H1 (cell line): ENCODE data around the gene RABL6. TPM values are rescaled to one million over a fixed set of nuclear protein-coding genes. Genes with fewer than 3 reads are reported as not detected.

ENCODE experiments used
- CTCF ChIA-PET: fragments of 300-600 bp; sonication (Branson Sonifier 250); formaldehyde crosslinking; loops from one replicate; lab custom pipeline; 2021; ENCODE audit not compliant: partially characterized antibody; lab: Charles Lee
- POLR2A ChIA-PET: fragments of 300-600 bp; sonication (Branson Sonifier 250); formaldehyde crosslinking; loops from one replicate; lab custom pipeline; 2021; ENCODE audit warnings: inconsistent platforms; ENCODE audit not compliant: partially characterized antibody; lab: Charles Lee
- DNase-seq, 2 experiments: peaks; one replicate each; pipeline versions ENCODE4 v3.0.0 to v3.0.0-alpha.2; 2010 to 2022; ENCODE audit warnings: low spot score in 2 of 2, low read depth in 1 of 2, mixed read lengths in 1 of 2
- FAIRE-seq: peaks from 2 replicates; lab custom pipeline; 2011; peaks lifted over from hg19 to GRCh38; lab: Jason Lieb, UNC
- H2AFZ ChIP-seq: 2 replicates; pipeline ENCODE4 v1.8.1; 2012; ENCODE audit warnings: low read length, inconsistent platforms
- H2AK5ac ChIP-seq: 2 replicates; pipeline ENCODE4 v1.6.1; 2013; ENCODE audit warnings: low read depth, low read length
- H2BK120ac ChIP-seq: replicated peaks from 2 replicates; pipeline ENCODE3; 2013; ENCODE audit warnings: low read depth, low read length, inconsistent platforms
- H2BK12ac ChIP-seq: 2 replicates; pipeline ENCODE4 v1.6.1; 2013; ENCODE audit warnings: low read depth, low read length
- H2BK15ac ChIP-seq: 2 replicates; pipeline ENCODE4 v1.6.1; 2013; ENCODE audit warnings: low read length
- H2BK20ac ChIP-seq: 2 replicates; pipeline ENCODE4 v1.6.1; 2013; ENCODE audit warnings: low read length
- H2BK5ac ChIP-seq: 2 replicates; pipeline ENCODE4 v1.6.1; 2013; ENCODE audit warnings: low read depth, low read length
- H3K14ac ChIP-seq: 2 replicates; pipeline ENCODE4 v1.6.1; 2013; ENCODE audit warnings: inconsistent platforms; ENCODE audit not compliant: insufficient read length
- H3K18ac ChIP-seq: 2 replicates; pipeline ENCODE4 v1.6.1; 2013; ENCODE audit warnings: low read length; ENCODE audit errors: extremely low read depth
- H3K23ac ChIP-seq: 2 replicates; pipeline ENCODE4 v1.6.1; 2013; ENCODE audit warnings: inconsistent platforms; ENCODE audit not compliant: insufficient read length
- H3K23me2 ChIP-seq: 2 replicates; pipeline ENCODE4 v1.6.1; 2013; ENCODE audit warnings: low read depth, low read length
- H3K27ac ChIP-seq: 2 replicates; pipeline ENCODE4 v1.6.1; 2011; ENCODE audit warnings: low read depth, low read length, inconsistent platforms
- H3K27me3 ChIP-seq, 4 experiments: replicated peaks in 1 of 4; 1 replicate in 1 of 4; 2 replicates in 3 of 4; pipeline versions ENCODE4 v1.6.1 to v1.8.1; 2011 to 2013; ENCODE audit warnings: low read length in 3 of 4, mild to moderate bottlenecking in 3 of 4, inconsistent platforms in 2 of 4, mixed read lengths in 2 of 4, moderate library complexity in 1 of 4; ENCODE audit not compliant: control insufficient read depth in 3 of 4, insufficient read depth in 3 of 4; ENCODE audit errors: extremely low read depth in 1 of 4
- H3K36me3 ChIP-seq, 4 experiments: 2 replicates each; pipeline versions ENCODE4 v1.6.1 to v1.8.1; 2011 to 2013; ENCODE audit warnings: mild to moderate bottlenecking in 4 of 4, low read length in 3 of 4, moderate library complexity in 2 of 4, control low read depth in 1 of 4, inconsistent platforms in 1 of 4; ENCODE audit not compliant: insufficient read depth in 4 of 4, control insufficient read depth in 2 of 4
- H3K4ac ChIP-seq: replicated peaks from 2 replicates; pipeline ENCODE3; 2013; ENCODE audit warnings: low read length, low read depth, mixed read lengths, inconsistent platforms; ENCODE audit not compliant: insufficient read length
- H3K4me1 ChIP-seq, 4 experiments: replicated peaks in 1 of 4; 1 replicate in 1 of 4; 2 replicates in 3 of 4; pipeline versions ENCODE4 v1.6.1 to v1.8.1; 2011 to 2013; ENCODE audit warnings: low read length in 3 of 4, inconsistent platforms in 2 of 4, mixed read lengths in 1 of 4; ENCODE audit not compliant: insufficient read depth in 4 of 4, control insufficient read depth in 3 of 4
- H3K4me2 ChIP-seq, 2 experiments: 2 replicates each; pipeline versions ENCODE4 v1.6.1 to v1.8.1; 2011 to 2013; ENCODE audit warnings: low read depth in 2 of 2, low read length in 2 of 2, control low read depth in 1 of 2, inconsistent platforms in 1 of 2, mild to moderate bottlenecking in 1 of 2; ENCODE audit not compliant: insufficient read depth in 1 of 2
- H3K4me3 ChIP-seq, 4 experiments: fragments of 200-600, 300-600 bp in 1 of 4; sonication (generic), shearing (Covaris generic), sonication (Bioruptor Twin) in 1 of 4; 2 replicates each; pipeline versions ENCODE4 v1.5.1 to v1.8.1; 2011 to 2016; ENCODE audit warnings: low read length in 4 of 4, low read depth in 3 of 4, control low read depth in 2 of 4, inconsistent platforms in 2 of 4, mild to moderate bottlenecking in 2 of 4, mixed read lengths in 1 of 4, moderate library complexity in 1 of 4; ENCODE audit not compliant: insufficient read depth in 2 of 4; ENCODE audit errors: extremely low read depth in 1 of 4
- H3K56ac ChIP-seq: replicated peaks from 2 replicates; pipeline ENCODE3; 2013; ENCODE audit warnings: low read depth, mild to moderate bottlenecking, mixed read lengths, low read length, inconsistent platforms; ENCODE audit not compliant: insufficient read length
- H3K79me1 ChIP-seq: 2 replicates; pipeline ENCODE4 v1.6.1; 2013; ENCODE audit warnings: low read depth, low read length, control low read depth
- H3K79me2 ChIP-seq, 2 experiments: 2 replicates each; pipeline versions ENCODE4 v1.6.1 to v1.8.1; 2012 to 2013; ENCODE audit warnings: low read length in 2 of 2, mild to moderate bottlenecking in 2 of 2, inconsistent platforms in 1 of 2; ENCODE audit not compliant: insufficient read depth in 2 of 2, control insufficient read depth in 1 of 2
- H3K9ac ChIP-seq, 4 experiments: replicated peaks in 1 of 4; 1 replicate in 1 of 4; 2 replicates in 3 of 4; pipeline versions ENCODE4 v1.6.1 to v1.8.1; 2011 to 2013; ENCODE audit warnings: low read depth in 3 of 4, low read length in 3 of 4, control low read depth in 2 of 4, mild to moderate bottlenecking in 2 of 4, moderate library complexity in 2 of 4, inconsistent platforms in 1 of 4; ENCODE audit errors: extremely low read depth in 1 of 4
- H3K9me3 ChIP-seq, 2 experiments: 2 replicates each; pipeline versions ENCODE4 v1.6.1 to v1.8.1; 2012 to 2013; ENCODE audit warnings: mild to moderate bottlenecking in 2 of 2, moderate library complexity in 2 of 2, control low read depth in 1 of 2, inconsistent platforms in 1 of 2, low read depth in 1 of 2, low read length in 1 of 2, mixed read lengths in 1 of 2; ENCODE audit not compliant: insufficient read depth in 2 of 2
- H4K20me1 ChIP-seq, 2 experiments: replicated peaks in 1 of 2; 2 replicates each; pipeline versions ENCODE3 to v1.8.1; 2011 to 2013; ENCODE audit warnings: inconsistent platforms in 2 of 2, low read length in 2 of 2, mild to moderate bottlenecking in 1 of 2; ENCODE audit not compliant: insufficient read depth in 2 of 2, control insufficient read depth in 1 of 2
- H4K5ac ChIP-seq: 2 replicates; pipeline ENCODE4 v1.6.1; 2013; ENCODE audit warnings: low read length, low read depth, mixed read lengths, inconsistent platforms; ENCODE audit not compliant: insufficient read length
- H4K8ac ChIP-seq: 2 replicates; pipeline ENCODE4 v1.8.0; 2013; ENCODE audit warnings: mild to moderate bottlenecking, moderate library complexity, low read length, inconsistent platforms; ENCODE audit not compliant: insufficient read depth; ENCODE audit errors: extremely low read depth
- H4K91ac ChIP-seq: replicated peaks from 2 replicates; pipeline ENCODE3; 2013; ENCODE audit warnings: low read length, mixed read lengths, inconsistent platforms; ENCODE audit not compliant: insufficient read length
- POLR2A ChIP-seq, 2 experiments: IDR thresholded peaks; 1 replicate in 1 of 2; 2 replicates in 1 of 2; pipeline ENCODE4 v1.6.1; 2011; ENCODE audit warnings: low read depth in 2 of 2, low read length in 2 of 2, mild to moderate bottlenecking in 2 of 2; ENCODE audit errors: control extremely low read depth in 1 of 2
- SP2 ChIP-seq: IDR thresholded peaks from 2 replicates; pipeline ENCODE4 v1.6.1; 2012; ENCODE audit warnings: mild to moderate bottlenecking, low read length, inconsistent platforms
- WGBS, 2 experiments: shearing (Covaris generic) in 1 of 2; methylation state at CpG; one replicate each; pipeline versions ENCODE4 v1.1.6 to v1.1.7; 2013 to 2015; ENCODE audit warnings: low lambda C conversion rate in 2 of 2, mixed read lengths in 2 of 2, inconsistent platforms in 1 of 2, low coverage in 1 of 2, missing lambda C conversion rate in 1 of 2; ENCODE audit not compliant: insufficient replicate concordance in 2 of 2, insufficient coverage in 1 of 2, insufficient read length in 1 of 2; ENCODE audit errors: extremely low coverage in 1 of 2, missing lambda C conversion rate in 1 of 2; 5-methylcytosine and 5-hydroxymethylcytosine counted together
- polyA plus RNA-seq, 7 experiments: library from polyadenylated mRNA; depleted of rRNA in 3 of 7; stranded (reverse) in 5 of 7; unstranded in 2 of 7; fragments of >200 nt in 5 of 7; fragments of 200-250 nt in 2 of 7; gene quantifications; 1 replicate in 5 of 7; 2 replicates in 1 of 7; 4 replicates in 1 of 7; pipeline versions ENCODE4 v1.2.1 to v1.2.3, GENCODE V29; 2011 to 2013; ENCODE audit warnings: missing spikeins in 2 of 7, mixed read lengths in 2 of 7
- total RNA-seq: library from RNA; stranded (reverse); fragmentation: NEBNext Ultra II Directional; extraction: Animal tissue kit (Norgen Biotek cat#: 25700); gene quantifications from 2 replicates; pipeline ENCODE4 v1.2.1, GENCODE V29; 2021

Gene RABL6
- total and polyA plus RNA-seq, 2 of the 8 experiments (the other 6 are each of a cell fraction or from before 2014, with no cell fraction given): 70.1 to 130 TPM

DNA sequence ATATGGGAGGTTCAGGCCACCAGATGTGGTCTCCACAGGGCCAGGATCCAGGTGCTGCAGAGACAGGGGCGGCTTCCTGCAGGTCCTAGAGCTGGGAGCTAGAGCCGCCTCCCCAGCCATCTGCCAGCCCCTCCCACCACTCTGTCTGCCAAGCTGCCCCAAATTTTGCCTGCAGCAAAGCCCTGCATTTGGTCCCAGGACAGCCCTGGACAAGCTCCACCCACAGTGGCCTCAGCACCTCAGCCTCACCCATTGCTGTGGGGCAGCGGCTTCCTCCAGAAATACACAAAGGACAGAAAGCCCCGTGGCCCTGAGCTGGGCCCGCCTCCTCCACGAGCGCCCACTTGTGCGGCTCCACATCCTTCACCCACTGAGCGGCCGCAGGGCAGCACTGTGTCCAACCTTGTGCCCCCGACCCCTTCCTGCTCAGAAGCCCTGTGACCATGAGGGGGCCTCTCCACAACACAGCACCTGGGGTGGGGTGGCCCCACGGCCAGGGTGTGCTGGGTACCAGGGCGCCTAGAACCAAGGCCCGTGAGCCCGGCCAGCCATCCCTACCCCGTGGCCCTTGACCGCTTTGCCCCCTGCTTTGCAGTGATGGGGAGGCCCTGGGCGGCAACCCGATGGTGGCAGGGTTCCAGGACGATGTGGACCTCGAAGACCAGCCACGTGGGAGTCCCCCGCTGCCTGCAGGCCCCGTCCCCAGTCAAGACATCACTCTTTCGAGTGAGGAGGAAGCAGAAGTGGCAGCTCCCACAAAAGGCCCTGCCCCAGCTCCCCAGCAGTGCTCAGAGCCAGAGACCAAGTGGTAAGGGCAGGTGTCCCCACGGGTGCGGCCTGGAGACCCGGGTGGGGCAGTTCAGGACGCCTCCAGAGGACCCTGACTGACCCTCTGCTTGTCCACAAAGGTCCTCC, 30.8 kb downstream of the RABL6 start:
- Histone ChIP-seq H3K18ac (no peak overlapping the region), H3K9me3 (no peaks in the 10 kb centered on the region), H3K4me3 (no peak overlapping the region), H2AK5ac (no peak overlapping the region), H3K4me2 (no peak overlapping the region), H2BK12ac (no peak overlapping the region), H2BK15ac (no peak overlapping the region), H3K56ac (no peak overlapping the region), H4K8ac (no peak overlapping the region; the same call in 1 of the 2 replicates), H4K20me1 (peaks cover 1 to 6% of the 10 kb centered on the region in 2 experiments), H3K79me1 (no peaks in the 10 kb centered on the region), H4K91ac (no peak overlapping the region), H3K79me2 (no peaks in the 10 kb centered on the region), H3K9ac (no peak overlapping the region), H2BK120ac (no peak overlapping the region), H3K27me3 (no peaks in the 10 kb centered on the region), H3K23me2 (no peaks in the 10 kb centered on the region), H3K4me1 (peaks cover 5 to 24% (median 16%) of the 10 kb centered on the region in 4 experiments), H3K27ac (no peak overlapping the region), H4K5ac (no peak overlapping the region), H3K23ac (no peak overlapping the region), H2BK20ac (no peak overlapping the region), H2BK5ac (no peak overlapping the region), H2AFZ (no peak overlapping the region), H3K36me3 (peaks cover 0 to 23% (median 4%) of the 10 kb centered on the region in 4 experiments; a peak in 3 of 8 replicates), H3K14ac (no peak overlapping the region), H3K4ac (no peak overlapping the region)
- POLR2A ChIA-PET: interaction anchor here (1.3 to 20.5 kb wide), 4 partner anchors 8 to 84 kb away, joined by 3 to 248 read pairs (median 47); partner anchors contain the start of gene MAMDC4
- WGBS, 2 experiments: 90% methylated on average over 19 of the region's 29 CpGs; no CpG with 5 or more reads in 1 of the 2 experiments
- CTCF ChIA-PET: interaction anchor here (0.6 to 8.9 kb wide), 3 partner anchors 7 to 198 kb away, joined by 4 to 131 read pairs (median 55); no protein-coding TSS in a partner anchor
- no peak for FAIRE-seq
- no peak for DNase-seq
- TF ChIP-seq SP2: no peak
- TF ChIP-seq POLR2A (IDR thresholded peaks at IDR 0.05; ENCODE audit: control extremely low read depth in 1 of 2, low read depth in 2 of 2, low read length in 2 of 2): peak in 1 of 2 experiments; percentile 13; a peak in 1 of 3 replicates
